WTC11 (cell line): ENCODE data around the gene MGMT. TPM values are rescaled to one million over a fixed set of nuclear protein-coding genes. Genes with fewer than 3 reads are reported as not detected.

Source experiments
- ATAC-seq: fragments of 200-7000 bp; cut with Tn5 transposase; 2 replicates; pipeline ENCODE4 v1.10.0; 2021; ENCODE audit warnings: mild to moderate bottlenecking, moderate library complexity
- CTCF ChIA-PET: fragments of 300-600 bp; sonication (Branson Sonifier 250); formaldehyde crosslinking; loops from one replicate; lab custom pipeline; 2021; ENCODE audit warnings: antibody characterized with exemption; lab: Charles Lee
- POLR2A ChIA-PET: fragments of 350-600 bp; sonication (Branson Sonifier 250); formaldehyde crosslinking; loops from one replicate; lab custom pipeline; 2021; ENCODE audit warnings: antibody characterized with exemption; lab: Charles Lee
- DNase-seq: peaks from one replicate; pipeline ENCODE4 v3.0.0; 2021; ENCODE audit warnings: low spot score
- H3K27ac Mint-ChIP-seq: 2 replicates; pipeline ENCODE4 v1.8.0; 2021; ENCODE audit warnings: mixed read lengths
- H3K27me3 Mint-ChIP-seq: 2 replicates; pipeline ENCODE4 v1.8.0; 2021; ENCODE audit warnings: low read depth, mild to moderate bottlenecking, moderate library complexity, mixed read lengths
- H3K36me3 Mint-ChIP-seq: 2 replicates; pipeline ENCODE4 v1.8.0; 2021; ENCODE audit warnings: mixed read lengths
- H3K4me1 Mint-ChIP-seq: 2 replicates; pipeline ENCODE4 v1.8.0; 2022; ENCODE audit warnings: mixed read lengths
- H3K4me3 Mint-ChIP-seq: 2 replicates; pipeline ENCODE4 v1.8.0; 2021; ENCODE audit warnings: mild to moderate bottlenecking, moderate library complexity, mixed read lengths
- H3K9me3 Mint-ChIP-seq: 2 replicates; pipeline ENCODE4 v1.8.0; 2021; ENCODE audit warnings: mixed read lengths
- ELF4 ChIP-seq: sonication (generic); formaldehyde crosslinking; IDR thresholded peaks from 2 replicates; pipeline ENCODE4 v1.8.1; 2022; ENCODE audit warnings: low read depth, mild to moderate bottlenecking, moderate library complexity, missing genetic modification reagents
- GTF2I ChIP-seq: fragments of 250-450 bp; sonication (Bioruptor Pico); conservative IDR thresholded peaks from 2 replicates; pipeline ENCODE4 v1.4.0; 2021; ENCODE audit warnings: mild to moderate bottlenecking
- HMGA2 ChIP-seq: fragments of 250-450 bp; sonication (Bioruptor Pico); IDR thresholded peaks from 2 replicates; pipeline ENCODE4 v1.4.0; 2021; ENCODE audit warnings: mild to moderate bottlenecking, moderate library complexity
- IRF2 ChIP-seq: sonication (generic); formaldehyde crosslinking; IDR thresholded peaks from 2 replicates; pipeline ENCODE4 v1.8.0; 2022; ENCODE audit warnings: low read depth, missing genetic modification reagents, borderline replicate concordance
- KAT7 ChIP-seq: sonication (generic); formaldehyde crosslinking; IDR thresholded peaks from 2 replicates; pipeline ENCODE4 v1.8.1; 2023; ENCODE audit warnings: missing genetic modification reagents, mild to moderate bottlenecking, borderline replicate concordance
- MYBL2 ChIP-seq: sonication (generic); formaldehyde crosslinking; IDR thresholded peaks from 2 replicates; pipeline ENCODE4 v1.8.1; 2023; ENCODE audit warnings: mild to moderate bottlenecking, moderate library complexity, missing genetic modification reagents
- NR1H2 ChIP-seq: sonication (generic); formaldehyde crosslinking; IDR thresholded peaks from 2 replicates; pipeline ENCODE4 v1.9.0; 2021; ENCODE audit warnings: mild to moderate bottlenecking, moderate library complexity, missing genetic modification reagents
- TP53 ChIP-seq: sonication (generic); formaldehyde crosslinking; IDR thresholded peaks from 2 replicates; pipeline ENCODE4 v1.8.1; 2023; ENCODE audit warnings: mild to moderate bottlenecking, missing genetic modification reagents
- ZNF532 ChIP-seq: fragments of 250-450 bp; sonication (Bioruptor Pico); IDR thresholded peaks from 2 replicates; pipeline ENCODE4 v1.9.0; 2021; ENCODE audit warnings: mild to moderate bottlenecking, borderline replicate concordance
- total RNA-seq: library from RNA; stranded (reverse); gene quantifications from 3 replicates; pipeline ENCODE4 v1.2.3, GENCODE V29; 2021
- TF ChIP-seq, protein P1 (sequence below): sonication (generic); formaldehyde crosslinking; IDR thresholded peaks from 2 replicates; pipeline ENCODE4 v1.8.0; 2022; ENCODE audit warnings: mild to moderate bottlenecking, missing genetic modification reagents
- TF ChIP-seq, protein P2 (sequence below): sonication (generic); formaldehyde crosslinking; IDR thresholded peaks from 2 replicates; pipeline ENCODE4 v1.8.1; 2022; ENCODE audit warnings: mild to moderate bottlenecking, moderate library complexity, missing genetic modification reagents
- TF ChIP-seq, protein P3 (sequence below): sonication (generic); formaldehyde crosslinking; IDR thresholded peaks from 2 replicates; pipeline ENCODE4 v1.8.0; 2022; ENCODE audit warnings: missing genetic modification reagents

The MGMT gene
- total RNA-seq, 1 experiment from 2014 or later: 11.8 TPM

DNA sequence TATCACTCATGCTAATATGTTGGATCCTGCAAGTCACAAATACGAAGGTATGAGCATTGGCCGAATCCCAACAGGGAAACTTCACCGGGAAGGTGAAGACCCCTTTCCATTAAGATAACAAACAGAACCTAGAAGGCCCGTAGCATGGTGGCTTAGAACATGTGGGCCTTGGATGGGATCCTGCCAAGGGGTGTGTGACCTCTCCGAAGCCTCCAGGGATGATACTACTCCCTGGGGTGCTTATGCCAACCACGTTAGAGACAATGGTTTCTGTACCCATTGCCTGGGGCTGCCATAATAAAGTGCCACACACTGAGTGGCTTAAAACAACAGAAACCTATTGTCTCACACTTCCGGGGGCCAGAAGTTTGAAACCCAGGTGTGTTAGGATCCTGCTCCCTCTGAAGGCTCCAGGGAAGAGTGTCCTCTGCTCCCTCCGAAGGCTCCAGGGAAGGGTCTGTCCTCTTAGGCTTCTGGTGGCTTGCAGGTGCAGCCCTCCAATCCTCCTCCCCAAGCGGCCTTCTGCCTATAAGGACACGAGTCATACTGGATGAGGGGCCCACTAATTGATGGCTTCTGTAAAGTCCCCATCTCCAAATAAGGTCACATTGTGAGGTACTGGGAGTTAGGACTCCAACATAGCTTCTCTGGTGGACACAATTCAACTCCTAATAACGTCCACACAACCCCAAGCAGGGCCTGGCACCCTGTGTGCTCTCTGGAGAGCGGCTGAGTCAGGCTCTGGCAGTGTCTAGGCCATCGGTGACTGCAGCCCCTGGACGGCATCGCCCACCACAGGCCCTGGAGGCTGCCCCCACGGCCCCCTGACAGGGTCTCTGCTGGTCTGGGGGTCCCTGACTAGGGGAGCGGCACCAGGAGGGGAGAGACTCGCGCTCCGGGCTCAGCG is 992 bp upstream of the MGMT start:
- H3K4me1 Mint-ChIP-seq: peaks cover 16% of the 10 kb centered on the region
- ChIA-PET CTCF (interaction anchor here (1.7 kb wide), 1 partner anchor 193 kb away, joined by 9 read pairs; no protein-coding TSS in a partner anchor), POLR2A (interaction anchor here (1.0 kb wide), 1 partner anchor 362 kb away, joined by 3 read pairs; no protein-coding TSS in a partner anchor)
- ATAC-seq (no peak), DNase-seq (no peak)
- peak overlapping the region; percentile 33; the same call in 1 of the 2 replicates for H3K4me3 Mint-ChIP-seq
- H3K27ac Mint-ChIP-seq: no peak overlapping the region
- H3K36me3 Mint-ChIP-seq: 0 out of 2 replicates have a peak, but pooled peaks cover 2% of the 10 kb centered on the region
- TF ChIP-seq KAT7 (CRISPR knock-in tag) (no peak), MYBL2 (no peak)
- no peaks in the 10 kb centered on the region for H3K9me3 Mint-ChIP-seq
- peaks cover 12% of the 10 kb centered on the region for H3K27me3 Mint-ChIP-seq

DNA sequence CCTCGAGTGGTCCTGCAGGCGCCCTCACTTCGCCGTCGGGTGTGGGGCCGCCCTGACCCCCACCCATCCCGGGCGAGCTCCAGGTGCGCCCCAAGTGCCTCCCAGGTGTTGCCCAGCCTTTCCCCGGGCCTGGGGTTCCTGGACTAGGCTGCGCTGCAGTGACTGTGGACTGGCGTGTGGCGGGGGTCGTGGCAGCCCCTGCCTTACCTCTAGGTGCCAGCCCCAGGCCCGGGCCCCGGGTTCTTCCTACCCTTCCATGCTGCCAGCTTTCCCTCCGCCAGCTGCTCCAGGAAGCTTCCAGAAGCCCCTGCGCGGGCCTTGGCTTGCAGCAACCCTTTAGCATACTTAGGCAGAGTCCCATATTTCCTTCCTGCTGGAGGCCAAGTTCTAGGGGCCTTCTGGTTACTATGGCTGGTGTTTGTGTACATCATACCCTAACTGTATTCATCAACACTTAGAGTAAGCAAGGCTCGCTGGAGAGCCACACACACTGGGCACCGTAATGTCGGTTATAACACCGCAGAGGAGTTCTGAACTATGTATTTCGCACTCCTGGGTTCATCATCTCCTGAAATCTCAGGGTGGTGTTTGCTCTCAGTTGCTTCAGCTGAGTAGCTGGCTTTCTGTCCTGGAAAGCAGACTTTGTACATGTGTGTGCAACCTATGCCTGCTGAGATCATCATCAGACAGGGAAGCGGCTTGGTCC is 471 bp downstream of the MGMT start:
- peaks cover 20% of the 10 kb centered on the region for H3K4me1 Mint-ChIP-seq
- ATAC-seq (peak; percentile 9; the same call in 1 of the 2 replicates), DNase-seq (no peak)
- H3K27ac Mint-ChIP-seq: no peak overlapping the region
- POLR2A ChIA-PET: interaction anchor here (0.5 to 1.0 kb wide), 2 partner anchors 177 to 364 kb away, joined by 3 read pairs; no protein-coding TSS in a partner anchor
- H3K9me3 Mint-ChIP-seq: no peaks in the 10 kb centered on the region
- peaks cover 6% of the 10 kb centered on the region for H3K36me3 Mint-ChIP-seq
- CTCF ChIA-PET: interaction anchor here (0.6 to 1.7 kb wide), 4 partner anchors 40 to 328 kb away, joined by 3 to 9 read pairs (median 3); no protein-coding TSS in a partner anchor
- peak overlapping the region; percentile 60 for H3K4me3 Mint-ChIP-seq
- H3K27me3 Mint-ChIP-seq: peaks cover 12% of the 10 kb centered on the region
- TF ChIP-seq NR1H2 (0 out of 2 replicates have a peak, but pooled peaks have one; percentile 30), TP53 (CRISPR knock-in tag) (no peak), ELF4 (no peak), ZNF532 (CRISPR knock-in tag) (no peak), GTF2I (CRISPR knock-in tag) (no peak)
- TF ChIP-seq, protein P1, sequence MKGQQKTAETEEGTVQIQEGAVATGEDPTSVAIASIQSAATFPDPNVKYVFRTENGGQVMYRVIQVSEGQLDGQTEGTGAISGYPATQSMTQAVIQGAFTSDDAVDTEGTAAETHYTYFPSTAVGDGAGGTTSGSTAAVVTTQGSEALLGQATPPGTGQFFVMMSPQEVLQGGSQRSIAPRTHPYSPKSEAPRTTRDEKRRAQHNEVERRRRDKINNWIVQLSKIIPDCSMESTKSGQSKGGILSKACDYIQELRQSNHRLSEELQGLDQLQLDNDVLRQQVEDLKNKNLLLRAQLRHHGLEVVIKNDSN (CRISPR knock-in tag): no peak
- TF ChIP-seq, protein P2, sequence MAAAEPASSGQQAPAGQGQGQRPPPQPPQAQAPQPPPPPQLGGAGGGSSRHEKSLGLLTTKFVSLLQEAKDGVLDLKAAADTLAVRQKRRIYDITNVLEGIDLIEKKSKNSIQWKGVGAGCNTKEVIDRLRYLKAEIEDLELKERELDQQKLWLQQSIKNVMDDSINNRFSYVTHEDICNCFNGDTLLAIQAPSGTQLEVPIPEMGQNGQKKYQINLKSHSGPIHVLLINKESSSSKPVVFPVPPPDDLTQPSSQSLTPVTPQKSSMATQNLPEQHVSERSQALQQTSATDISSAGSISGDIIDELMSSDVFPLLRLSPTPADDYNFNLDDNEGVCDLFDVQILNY: 0 out of 2 replicates have a peak, but pooled peaks have one; percentile 4

GRCh38 chr10:129468187-129468586 is 1.1 kb downstream of the MGMT start:
- H3K27me3 Mint-ChIP-seq: peaks cover 12% of the 10 kb centered on the region
- DNase-seq (no peak), ATAC-seq (no peak)
- H3K27ac Mint-ChIP-seq: no peak overlapping the region
- no peak overlapping the region for H3K4me3 Mint-ChIP-seq
- ChIA-PET CTCF (no interaction called here), POLR2A (no interaction called here)
- peaks cover 20% of the 10 kb centered on the region for H3K4me1 Mint-ChIP-seq
- TF ChIP-seq IRF2 (CRISPR knock-in tag) (no peak), HMGA2 (CRISPR knock-in tag) (no peak)
- TF ChIP-seq, protein P3, sequence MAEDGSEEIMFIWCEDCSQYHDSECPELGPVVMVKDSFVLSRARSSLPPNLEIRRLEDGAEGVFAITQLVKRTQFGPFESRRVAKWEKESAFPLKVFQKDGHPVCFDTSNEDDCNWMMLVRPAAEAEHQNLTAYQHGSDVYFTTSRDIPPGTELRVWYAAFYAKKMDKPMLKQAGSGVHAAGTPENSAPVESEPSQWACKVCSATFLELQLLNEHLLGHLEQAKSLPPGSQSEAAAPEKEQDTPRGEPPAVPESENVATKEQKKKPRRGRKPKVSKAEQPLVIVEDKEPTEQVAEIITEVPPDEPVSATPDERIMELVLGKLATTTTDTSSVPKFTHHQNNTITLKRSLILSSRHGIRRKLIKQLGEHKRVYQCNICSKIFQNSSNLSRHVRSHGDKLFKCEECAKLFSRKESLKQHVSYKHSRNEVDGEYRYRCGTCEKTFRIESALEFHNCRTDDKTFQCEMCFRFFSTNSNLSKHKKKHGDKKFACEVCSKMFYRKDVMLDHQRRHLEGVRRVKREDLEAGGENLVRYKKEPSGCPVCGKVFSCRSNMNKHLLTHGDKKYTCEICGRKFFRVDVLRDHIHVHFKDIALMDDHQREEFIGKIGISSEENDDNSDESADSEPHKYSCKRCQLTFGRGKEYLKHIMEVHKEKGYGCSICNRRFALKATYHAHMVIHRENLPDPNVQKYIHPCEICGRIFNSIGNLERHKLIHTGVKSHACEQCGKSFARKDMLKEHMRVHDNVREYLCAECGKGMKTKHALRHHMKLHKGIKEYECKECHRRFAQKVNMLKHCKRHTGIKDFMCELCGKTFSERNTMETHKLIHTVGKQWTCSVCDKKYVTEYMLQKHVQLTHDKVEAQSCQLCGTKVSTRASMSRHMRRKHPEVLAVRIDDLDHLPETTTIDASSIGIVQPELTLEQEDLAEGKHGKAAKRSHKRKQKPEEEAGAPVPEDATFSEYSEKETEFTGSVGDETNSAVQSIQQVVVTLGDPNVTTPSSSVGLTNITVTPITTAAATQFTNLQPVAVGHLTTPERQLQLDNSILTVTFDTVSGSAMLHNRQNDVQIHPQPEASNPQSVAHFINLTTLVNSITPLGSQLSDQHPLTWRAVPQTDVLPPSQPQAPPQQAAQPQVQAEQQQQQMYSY (CRISPR knock-in tag): no peak
- peaks cover 6% of the 10 kb centered on the region for H3K36me3 Mint-ChIP-seq
- no peaks in the 10 kb centered on the region for H3K9me3 Mint-ChIP-seq
